ENCODE results near the gene DEUP1. TPM values are rescaled to one million over a fixed set of nuclear protein-coding genes. Genes with fewer than 3 reads are reported as not detected.

DEUP1 gene
- total RNA-seq, 1 donor from 2014 or later = 0.41 TPM

DNA sequence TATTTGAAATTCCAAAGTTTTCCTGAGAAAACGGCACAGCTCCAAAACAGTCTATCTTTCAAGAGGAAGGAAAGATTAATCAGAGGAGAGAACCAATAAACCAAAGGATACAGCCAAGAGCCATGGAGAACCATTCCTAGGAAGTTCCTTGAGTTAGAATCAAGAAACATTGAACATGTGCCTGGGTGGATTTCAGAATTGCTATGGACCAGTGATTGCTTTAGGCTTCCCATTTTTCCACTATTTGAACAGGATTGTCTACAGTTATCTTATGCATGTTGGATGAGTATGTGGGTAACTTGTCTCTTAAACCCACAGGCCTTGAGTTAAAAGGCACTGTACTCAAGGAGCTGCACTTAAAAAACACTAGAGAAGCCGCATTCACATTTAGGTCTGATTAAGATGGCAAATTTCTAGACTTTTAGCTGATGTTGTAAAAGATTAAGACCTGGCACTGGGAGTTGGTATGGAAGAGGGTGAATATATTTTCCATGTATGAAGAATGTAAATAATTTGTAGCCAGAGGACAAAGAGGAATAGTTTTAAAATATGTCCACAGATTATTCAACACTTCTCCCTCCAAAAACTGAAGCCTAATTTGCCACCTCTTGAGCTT lies 11.2 kb upstream of the DEUP1 start:
- Mint-ChIP-seq H3K27ac (ENCODE audit: unreplicated experiment) (no peak overlapping the region), H3K9me3 (ENCODE audit: unreplicated experiment) (peaks cover 25% of the 10 kb centered on the region), H3K4me3 (ENCODE audit: unreplicated experiment) (no peak overlapping the region), H3K27me3 (ENCODE audit: low read depth, unreplicated experiment) (no peaks in the 10 kb centered on the region), H3K4me1 (ENCODE audit: low read depth, unreplicated experiment) (no peaks in the 10 kb centered on the region), H3K36me3 (ENCODE audit: low read depth, unreplicated experiment) (no peaks in the 10 kb centered on the region)
- Histone ChIP-seq H3K9me3 (ENCODE audit: insufficient read depth, low read depth, low read length) (no peaks in the 10 kb centered on the region), H3K4me2 (ENCODE audit: low read length) (no peak overlapping the region), H2AFZ (ENCODE audit: low read depth, low read length) (no peak overlapping the region), H3K4me3 (ENCODE audit: insufficient read depth, low read depth, low read length) (no peak overlapping the region), H4K20me1 (ENCODE audit: insufficient read depth, low read length) (no peaks in the 10 kb centered on the region), H3K27me3 (ENCODE audit: insufficient read depth, low read length) (no peaks in the 10 kb centered on the region), H3K36me3 (ENCODE audit: insufficient read depth, low read length) (no peaks in the 10 kb centered on the region), H3K79me2 (ENCODE audit: insufficient read depth, low read length) (no peaks in the 10 kb centered on the region), H3K27ac (ENCODE audit: low read depth, low read length) (no peak overlapping the region), H3K9ac (ENCODE audit: low read length) (no peak overlapping the region), H3K4me1 (ENCODE audit: insufficient read depth, low read length) (no peaks in the 10 kb centered on the region)
- FAIRE-seq = no peak
- no peak for DNase-seq (ENCODE audit: low read depth)
- no peak for TF ChIP-seq EZH2 (IDR thresholded peaks at IDR 0.05; ENCODE audit: insufficient read depth, low read length)

DNA sequence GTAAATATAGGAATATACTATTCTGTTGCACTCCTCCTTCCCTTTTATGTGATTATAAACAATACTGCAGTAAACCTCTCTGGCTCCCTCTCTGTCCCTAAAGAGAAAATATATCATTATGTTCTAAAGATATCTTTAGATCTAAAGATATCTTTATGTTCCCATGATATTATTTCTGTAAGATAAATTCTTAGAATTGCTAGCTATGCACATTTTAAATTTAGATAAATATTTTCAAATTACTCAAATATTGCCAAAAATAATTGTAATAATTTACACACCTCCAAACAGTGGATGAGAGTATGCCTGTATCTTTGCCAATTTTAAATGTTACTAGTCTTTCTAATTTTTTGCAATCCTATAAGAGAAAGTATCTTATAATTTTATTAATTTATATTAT lies 10.3 kb upstream of the DEUP1 start:
- Mint-ChIP-seq H3K27ac (ENCODE audit: unreplicated experiment) (no peak overlapping the region), H3K36me3 (ENCODE audit: low read depth, unreplicated experiment) (no peaks in the 10 kb centered on the region), H3K27me3 (ENCODE audit: low read depth, unreplicated experiment) (no peaks in the 10 kb centered on the region), H3K9me3 (ENCODE audit: unreplicated experiment) (peaks cover 16% of the 10 kb centered on the region), H3K4me1 (ENCODE audit: low read depth, unreplicated experiment) (no peaks in the 10 kb centered on the region), H3K4me3 (ENCODE audit: unreplicated experiment) (no peak overlapping the region)
- H3K4me1 ChIP-seq (ENCODE audit: insufficient read depth, low read length) = no peaks in the 10 kb centered on the region
- H3K9ac ChIP-seq (ENCODE audit: low read length) = no peak overlapping the region
- H3K9me3 ChIP-seq (ENCODE audit: insufficient read depth, low read depth, low read length) = no peaks in the 10 kb centered on the region
- no peak overlapping the region for H3K27ac ChIP-seq (ENCODE audit: low read depth, low read length)
- TF ChIP-seq EZH2 (IDR thresholded peaks at IDR 0.05; ENCODE audit: insufficient read depth, low read length) = no peak
- TF ChIP-seq, protein P1, sequence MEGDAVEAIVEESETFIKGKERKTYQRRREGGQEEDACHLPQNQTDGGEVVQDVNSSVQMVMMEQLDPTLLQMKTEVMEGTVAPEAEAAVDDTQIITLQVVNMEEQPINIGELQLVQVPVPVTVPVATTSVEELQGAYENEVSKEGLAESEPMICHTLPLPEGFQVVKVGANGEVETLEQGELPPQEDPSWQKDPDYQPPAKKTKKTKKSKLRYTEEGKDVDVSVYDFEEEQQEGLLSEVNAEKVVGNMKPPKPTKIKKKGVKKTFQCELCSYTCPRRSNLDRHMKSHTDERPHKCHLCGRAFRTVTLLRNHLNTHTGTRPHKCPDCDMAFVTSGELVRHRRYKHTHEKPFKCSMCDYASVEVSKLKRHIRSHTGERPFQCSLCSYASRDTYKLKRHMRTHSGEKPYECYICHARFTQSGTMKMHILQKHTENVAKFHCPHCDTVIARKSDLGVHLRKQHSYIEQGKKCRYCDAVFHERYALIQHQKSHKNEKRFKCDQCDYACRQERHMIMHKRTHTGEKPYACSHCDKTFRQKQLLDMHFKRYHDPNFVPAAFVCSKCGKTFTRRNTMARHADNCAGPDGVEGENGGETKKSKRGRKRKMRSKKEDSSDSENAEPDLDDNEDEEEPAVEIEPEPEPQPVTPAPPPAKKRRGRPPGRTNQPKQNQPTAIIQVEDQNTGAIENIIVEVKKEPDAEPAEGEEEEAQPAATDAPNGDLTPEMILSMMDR (IDR thresholded peaks at IDR 0.05; ENCODE audit: insufficient read depth, low read depth, low read length) = no peak
- no peaks in the 10 kb centered on the region for H3K36me3 ChIP-seq (ENCODE audit: insufficient read depth, low read length)
- no peak for DNase-seq (ENCODE audit: low read depth)
- H2AFZ ChIP-seq (ENCODE audit: low read depth, low read length) = no peak overlapping the region
- no peaks in the 10 kb centered on the region for H3K79me2 ChIP-seq (ENCODE audit: insufficient read depth, low read length)
- no peak for FAIRE-seq
- H3K4me2 ChIP-seq (ENCODE audit: low read length) = no peak overlapping the region
- H3K27me3 ChIP-seq (ENCODE audit: insufficient read depth, low read length) = no peaks in the 10 kb centered on the region
- no peaks in the 10 kb centered on the region for H4K20me1 ChIP-seq (ENCODE audit: insufficient read depth, low read length)
- no peak overlapping the region for H3K4me3 ChIP-seq (ENCODE audit: insufficient read depth, low read depth, low read length)

DNA sequence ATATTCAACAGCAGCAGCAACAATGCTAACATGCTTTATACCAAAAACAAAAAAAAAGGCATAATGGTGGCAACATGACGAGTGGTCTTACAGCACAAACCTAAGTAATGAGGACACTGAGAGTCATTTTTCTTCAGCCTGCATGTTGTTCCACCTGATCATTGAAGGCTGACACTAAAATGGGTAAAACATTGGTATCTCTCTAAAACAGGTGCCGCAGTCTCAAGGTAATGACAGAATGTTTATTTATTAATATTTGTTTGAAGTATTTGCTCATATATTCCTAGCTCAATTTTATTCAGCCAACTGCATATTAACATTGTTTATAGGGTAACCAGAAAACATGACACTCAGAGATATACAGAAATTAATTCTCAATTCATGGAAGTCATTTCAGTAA lies 8.3 kb upstream of the DEUP1 start:
- H3K9ac ChIP-seq (ENCODE audit: low read length) = no peak overlapping the region
- no peaks in the 10 kb centered on the region for H3K27me3 ChIP-seq (ENCODE audit: insufficient read depth, low read length)
- H3K4me3 ChIP-seq (ENCODE audit: insufficient read depth, low read depth, low read length) = no peak overlapping the region
- H3K4me2 ChIP-seq (ENCODE audit: low read length) = no peak overlapping the region
- FAIRE-seq = no peak
- no peaks in the 10 kb centered on the region for H3K79me2 ChIP-seq (ENCODE audit: insufficient read depth, low read length)
- Mint-ChIP-seq H3K4me3 (ENCODE audit: unreplicated experiment) (no peak overlapping the region), H3K27ac (ENCODE audit: unreplicated experiment) (no peak overlapping the region), H3K27me3 (ENCODE audit: low read depth, unreplicated experiment) (no peaks in the 10 kb centered on the region), H3K4me1 (ENCODE audit: low read depth, unreplicated experiment) (no peaks in the 10 kb centered on the region), H3K36me3 (ENCODE audit: low read depth, unreplicated experiment) (no peaks in the 10 kb centered on the region), H3K9me3 (ENCODE audit: unreplicated experiment) (peaks cover 11% of the 10 kb centered on the region)
- H3K4me1 ChIP-seq (ENCODE audit: insufficient read depth, low read length) = no peaks in the 10 kb centered on the region
- no peak overlapping the region for H2AFZ ChIP-seq (ENCODE audit: low read depth, low read length)
- H4K20me1 ChIP-seq (ENCODE audit: insufficient read depth, low read length) = no peaks in the 10 kb centered on the region
- H3K9me3 ChIP-seq (ENCODE audit: insufficient read depth, low read depth, low read length) = no peaks in the 10 kb centered on the region
- no peak for DNase-seq (ENCODE audit: low read depth)
- H3K36me3 ChIP-seq (ENCODE audit: insufficient read depth, low read length) = no peaks in the 10 kb centered on the region
- no peak for TF ChIP-seq EZH2 (IDR thresholded peaks at IDR 0.05; ENCODE audit: insufficient read depth, low read length)
- TF ChIP-seq, protein P1 (IDR thresholded peaks at IDR 0.05; ENCODE audit: insufficient read depth, low read depth, low read length) = no peak
- H3K27ac ChIP-seq (ENCODE audit: low read depth, low read length) = no peak overlapping the region
